Esophagus muscularis mucosa (tissue), 4 donors: Measurements from ENCODE around the gene IGIP.

Experiments
- CTCF ChIP-seq, 3 experiments: fragments of 200-600 bp in 2 of 3; fragments of 450-650 bp in 1 of 3; sonication (generic) in 2 of 3; IDR thresholded peaks; one replicate each; pipeline ENCODE4 v1.5.1; 2017 to 2019; ENCODE audit warnings: antibody characterized with exemption in 3 of 3, mild to moderate bottlenecking in 2 of 3, moderate library complexity in 1 of 3
- EP300 ChIP-seq: sonication (generic); formaldehyde crosslinking; IDR thresholded peaks from one replicate; pipeline ENCODE4 v1.6.1; 2017; ENCODE audit warnings: antibody characterized with exemption
- POLR2A ChIP-seq: fragments of 450-650 bp; IDR thresholded peaks from one replicate; pipeline ENCODE4 v1.6.1; 2017; ENCODE audit warnings: antibody characterized with exemption, moderate library complexity, mild to moderate bottlenecking, low read depth

GRCh38 chr5:140117523-140117922 lies 8.2 kb upstream of the IGIP start:
- TF ChIP-seq CTCF (IDR thresholded peaks at IDR 0.05) (no peak), POLR2A (no peak), EP300 (no peak)
